Measurements from ENCODE around the gene NIP7. TPM values are rescaled to one million over a fixed set of nuclear protein-coding genes. Genes with fewer than 3 reads are reported as not detected.

The NIP7 gene
- total and polyA plus RNA-seq, 2 of the 8 experiments (the other 6 are each of a cell fraction or from before 2014, with no cell fraction given): 14.5 to 52.2 TPM

- no peak overlapping the region for H2BK20ac ChIP-seq (ENCODE audit: low read length)
- H3K9me3 ChIP-seq (ENCODE audit: insufficient read depth in 2 of 2, low read depth in 1 of 2, low read length in 1 of 2): no peaks in the 10 kb centered on the region
- no peak overlapping the region for H2BK12ac ChIP-seq (ENCODE audit: low read depth, low read length)
- H3K27ac ChIP-seq (ENCODE audit: low read depth, low read length): no peak overlapping the region
- H4K20me1 ChIP-seq (replicated peaks in 1 of 2; ENCODE audit: control insufficient read depth in 1 of 2, insufficient read depth in 2 of 2, low read length in 2 of 2): peaks cover 6 to 15% of the 10 kb centered on the region in 2 experiments
- no peak overlapping the region for H3K9ac ChIP-seq (replicated peaks in 1 of 4; ENCODE audit: extremely low read depth in 1 of 4, low read depth in 3 of 4, low read length in 3 of 4)
- H3K23me2 ChIP-seq (ENCODE audit: low read depth, low read length): peaks cover 3% of the 10 kb centered on the region; the same call in 1 of the 2 replicates
- no peaks in the 10 kb centered on the region; the same call in 1 of the 2 replicates for H3K79me1 ChIP-seq (ENCODE audit: low read depth, low read length)
- H3K27me3 ChIP-seq (replicated peaks in 1 of 4; ENCODE audit: control insufficient read depth in 3 of 4, extremely low read depth in 1 of 4, insufficient read depth in 3 of 4, low read length in 3 of 4): no peaks in the 10 kb centered on the region
- FAIRE-seq (no peak), DNase-seq (ENCODE audit: low read depth in 1 of 2, low spot score in 2 of 2) (no peak)
- H3K18ac ChIP-seq (ENCODE audit: extremely low read depth, low read length): no peak overlapping the region
- H3K14ac ChIP-seq (ENCODE audit: insufficient read length): no peak overlapping the region
- no peak overlapping the region for H4K5ac ChIP-seq (ENCODE audit: insufficient read length, low read depth, low read length)
- peaks cover 0 to 4% (median 3%) of the 10 kb centered on the region in 4 experiments; a peak in 4 of 7 replicates for H3K4me1 ChIP-seq (replicated peaks in 1 of 4; ENCODE audit: control insufficient read depth in 3 of 4, insufficient read depth in 4 of 4, low read length in 3 of 4)
- ChIA-PET POLR2A (ENCODE audit: partially characterized antibody) (interaction anchor here (0.8 to 24.8 kb wide), 3 partner anchors 11 to 127 kb away, joined by 3 to 497 read pairs (median 4); partner anchors contain the start of genes COG8, NIP7, PDF and TMED6), CTCF (ENCODE audit: partially characterized antibody) (interaction anchor here (0.9 kb wide), 1 partner anchor 39 kb away, joined by 3 read pairs; no protein-coding TSS in a partner anchor)
- H4K91ac ChIP-seq (replicated peaks; ENCODE audit: insufficient read length, low read length): no peak overlapping the region
- H3K79me2 ChIP-seq (ENCODE audit: control insufficient read depth in 1 of 2, insufficient read depth in 2 of 2, low read length in 2 of 2): peaks cover 0 to 15% of the 10 kb centered on the region in 2 experiments; a peak in 1 of 4 replicates
- WGBS, 2 experiments (ENCODE audit: extremely low coverage in 1 of 2, insufficient coverage in 1 of 2, insufficient read length in 1 of 2, insufficient replicate concordance in 2 of 2, low coverage in 1 of 2, low lambda C conversion rate in 2 of 2, missing lambda C conversion rate in 1 of 2): 89% methylated on average over 11 of the region's 11 CpGs; no CpG with 5 or more reads in 1 of the 2 experiments
- H2AFZ ChIP-seq (ENCODE audit: low read length): no peak overlapping the region
- H3K36me3 ChIP-seq (ENCODE audit: control insufficient read depth in 2 of 4, insufficient read depth in 4 of 4, low read length in 3 of 4): peaks cover 11 to 21% (median 17%) of the 10 kb centered on the region in 4 experiments; a peak in 6 of 8 replicates
- no peak overlapping the region for H3K4me2 ChIP-seq (ENCODE audit: insufficient read depth in 1 of 2, low read depth in 2 of 2, low read length in 2 of 2)
- H3K4me3 ChIP-seq (ENCODE audit: extremely low read depth in 1 of 4, insufficient read depth in 2 of 4, low read depth in 3 of 4, low read length in 4 of 4): no peak overlapping the region
- no peak overlapping the region for H3K23ac ChIP-seq (ENCODE audit: insufficient read length)
- no peak overlapping the region for H2BK120ac ChIP-seq (replicated peaks; ENCODE audit: low read depth, low read length)
- H4K8ac ChIP-seq (ENCODE audit: extremely low read depth, insufficient read depth, low read length): no peak overlapping the region
- H2BK5ac ChIP-seq (ENCODE audit: low read depth, low read length): no peak overlapping the region
- no peak overlapping the region for H2AK5ac ChIP-seq (ENCODE audit: low read depth, low read length)
- H3K56ac ChIP-seq (replicated peaks; ENCODE audit: insufficient read length, low read depth, low read length): no peak overlapping the region
- H2BK15ac ChIP-seq (ENCODE audit: low read length): no peak overlapping the region
- no peak overlapping the region for H3K4ac ChIP-seq (replicated peaks; ENCODE audit: insufficient read length, low read depth, low read length)
- TF ChIP-seq POLR2AphosphoS5 (IDR thresholded peaks at IDR 0.05; ENCODE audit: low read depth, low read length): no peak
- no peak for TF ChIP-seq POU5F1 (IDR thresholded peaks at IDR 0.05; ENCODE audit: low read depth, low read length)
- TF ChIP-seq EP300 (IDR thresholded peaks at IDR 0.05; ENCODE audit: borderline replicate concordance in 1 of 2, low read depth in 2 of 2, low read length in 2 of 2): no peak
- no peak for TF ChIP-seq TAF7 (optimal IDR thresholded peaks at IDR 0.05; ENCODE audit: borderline replicate concordance, low read depth, low read length)
- TF ChIP-seq SP1 (IDR thresholded peaks at IDR 0.05; ENCODE audit: low read depth, low read length): no peak
- TF ChIP-seq BACH1 (IDR thresholded peaks at IDR 0.05; ENCODE audit: low read length): no peak
- TF ChIP-seq ASH2L (IDR thresholded peaks at IDR 0.05; ENCODE audit: low read length): no peak
- no peak for TF ChIP-seq JUN (IDR thresholded peaks at IDR 0.05; ENCODE audit: low read depth, low read length)
- TF ChIP-seq CBX5 (IDR thresholded peaks at IDR 0.05; ENCODE audit: low read depth, low read length): no peak
- no peak for TF ChIP-seq SP2 (IDR thresholded peaks at IDR 0.05; ENCODE audit: low read length)
- no peak for TF ChIP-seq HDAC6 (IDR thresholded peaks at IDR 0.05; ENCODE audit: low read depth, low read length)
- no peak for TF ChIP-seq SIX5 (IDR thresholded peaks at IDR 0.05; ENCODE audit: low read depth, low read length)
- TF ChIP-seq TAF1 (IDR thresholded peaks at IDR 0.05; ENCODE audit: low read depth, low read length): no peak
- TF ChIP-seq MAFK (IDR thresholded peaks at IDR 0.05; ENCODE audit: low read depth, low read length): no peak
- no peak for TF ChIP-seq KDM1A (IDR thresholded peaks at IDR 0.05; ENCODE audit: borderline replicate concordance, low read length)
Observed at GRCh38 chr16:69314534-69314933, 25.0 kb upstream of the NIP7 start.
